ENCODE data around the gene PQBP1.
"Not testable (repeated sequence)": the region's sequence is repeated elsewhere in the genome, so short reads cannot be mapped to it uniquely, and the experiment has no call there.

- not testable (repeated sequence) for TF ChIP-seq CTCF (IDR thresholded peaks at IDR 0.05); EZH2 (IDR thresholded peaks at IDR 0.05; ENCODE audit: borderline replicate concordance, insufficient read depth, low read depth, low read length, poor library complexity, severe bottlenecking)
Measured at GRCh38 chrX:48876944-48877343, 20.8 kb upstream of the PQBP1 start.
